Mammary epithelial cell (primary cell): ENCODE results near the gene BIRC5.

Experiments
- CTCF ChIP-seq, 2 donors: IDR thresholded peaks in 1 of 2; conservative IDR thresholded peaks in 1 of 2; 2 replicates each; pipeline ENCODE4 v1.5.1; 2011 to 2012; ENCODE audit warnings: inconsistent platforms in 2 of 2, low read length in 2 of 2, mild to moderate bottlenecking in 2 of 2, control low read depth in 1 of 2, low read depth in 1 of 2; ENCODE audit not compliant: insufficient read depth in 1 of 2; ENCODE audit errors: extremely low read depth in 1 of 2
- EZH2 ChIP-seq: IDR thresholded peaks from 2 replicates; pipeline ENCODE4 v1.6.1; 2012; ENCODE audit warnings: low read length, inconsistent platforms, borderline replicate concordance

- TF ChIP-seq CTCF (conservative IDR thresholded peaks at IDR 0.05 in 1 of 2, IDR thresholded peaks at IDR 0.05 in 1 of 2; ENCODE audit: extremely low read depth in 1 of 2, insufficient read depth in 1 of 2, low read depth in 1 of 2, low read length in 2 of 2), result no peak
- TF ChIP-seq EZH2, result no peak
Measured at GRCh38 chr17:78202666-78203065, 11.4 kb upstream of the BIRC5 start.
